H9 (cell line): ENCODE results near the gene SZT2. TPM values are rescaled to one million over a fixed set of nuclear protein-coding genes. Genes with fewer than 3 reads are reported as not detected.

Experiments used
- DNase-seq: peaks from one replicate; pipeline ENCODE4 v3.0.0-alpha.2; 2017
- H2AFZ ChIP-seq: one replicate; pipeline ENCODE4 v1.6.1; 2013; ENCODE audit warnings: mild to moderate bottlenecking, low read length, control low read depth, moderate library complexity
- H2AK5ac ChIP-seq: 2 replicates; pipeline ENCODE4 v1.6.1; 2013; ENCODE audit warnings: low read length, control low read depth, mixed read lengths; ENCODE audit not compliant: insufficient read length
- H2BK120ac ChIP-seq: one replicate; pipeline ENCODE4 v1.6.1; 2013; ENCODE audit warnings: low read depth, mild to moderate bottlenecking, low read length, control low read depth, inconsistent platforms; ENCODE audit not compliant: poor library complexity, severe bottlenecking
- H2BK12ac ChIP-seq: 2 replicates; pipeline ENCODE4 v1.6.1; 2013; ENCODE audit warnings: low read length, control low read depth, mixed read lengths, low read depth; ENCODE audit not compliant: insufficient read length
- H2BK15ac ChIP-seq: 2 replicates; pipeline ENCODE4 v1.6.1; 2013; ENCODE audit warnings: low read depth, low read length, control low read depth
- H2BK20ac ChIP-seq: one replicate; pipeline ENCODE4 v1.6.1; 2013; ENCODE audit warnings: low read depth, mild to moderate bottlenecking, low read length, control low read depth, inconsistent platforms; ENCODE audit not compliant: poor library complexity, severe bottlenecking
- H2BK5ac ChIP-seq: 2 replicates; pipeline ENCODE4 v1.6.1; 2013; ENCODE audit warnings: low read length, control low read depth, mixed read lengths; ENCODE audit not compliant: insufficient read length
- H3K14ac ChIP-seq: 2 replicates; pipeline ENCODE4 v1.6.1; 2013; ENCODE audit warnings: low read length, control low read depth; ENCODE audit not compliant: insufficient read depth
- H3K18ac ChIP-seq: 2 replicates; pipeline ENCODE4 v1.6.1; 2013; ENCODE audit warnings: low read depth, mild to moderate bottlenecking, mixed read lengths, low read length, control low read depth; ENCODE audit not compliant: insufficient read length
- H3K23ac ChIP-seq: 2 replicates; pipeline ENCODE4 v1.6.1; 2013; ENCODE audit warnings: low read length, control low read depth, mixed read lengths, low read depth; ENCODE audit not compliant: insufficient read length
- H3K23me2 ChIP-seq: 2 replicates; pipeline ENCODE4 v1.6.1; 2013; ENCODE audit warnings: low read depth, mild to moderate bottlenecking, mixed read lengths, low read length, control low read depth; ENCODE audit not compliant: insufficient read length, poor library complexity, severe bottlenecking
- H3K27ac ChIP-seq: 2 replicates; pipeline ENCODE4 v1.5.1; 2013; ENCODE audit warnings: low read length, control low read depth, mixed read lengths, low read depth; ENCODE audit not compliant: insufficient read length
- H3K27me3 ChIP-seq: 2 replicates; pipeline ENCODE4 v1.6.1; 2013; ENCODE audit warnings: low read length, control low read depth, inconsistent platforms; ENCODE audit not compliant: insufficient read depth
- H3K4ac ChIP-seq: 2 replicates; pipeline ENCODE4 v1.6.1; 2013; ENCODE audit warnings: low read depth, mild to moderate bottlenecking, control low read depth, inconsistent platforms, low read length, moderate library complexity
- H3K4me1 ChIP-seq: 2 replicates; pipeline ENCODE4 v1.6.1; 2013; ENCODE audit warnings: low read length, control low read depth, inconsistent platforms; ENCODE audit not compliant: insufficient read depth
- H3K4me2 ChIP-seq: 2 replicates; pipeline ENCODE4 v1.6.1; 2013; ENCODE audit warnings: low read length, control low read depth, mixed read lengths; ENCODE audit not compliant: insufficient read length, insufficient read depth
- H3K56ac ChIP-seq: 2 replicates; pipeline ENCODE4 v1.6.1; 2013; ENCODE audit warnings: low read depth, mild to moderate bottlenecking, mixed read lengths, low read length, control low read depth; ENCODE audit not compliant: insufficient read length
- H3K79me1 ChIP-seq: 2 replicates; pipeline ENCODE4 v1.6.1; 2013; ENCODE audit warnings: low read depth, mild to moderate bottlenecking, moderate library complexity, low read length, control low read depth, inconsistent platforms; ENCODE audit not compliant: insufficient read depth, poor library complexity, severe bottlenecking
- H3K79me2 ChIP-seq: 2 replicates; pipeline ENCODE4 v1.6.1; 2013; ENCODE audit warnings: low read length, control low read depth, inconsistent platforms; ENCODE audit not compliant: insufficient read depth
- H3K9ac ChIP-seq: 2 replicates; pipeline ENCODE4 v1.6.1; 2013; ENCODE audit warnings: low read length, control low read depth, mixed read lengths; ENCODE audit not compliant: insufficient read length; ENCODE audit errors: extremely low read depth
- H3K9me3 ChIP-seq: one replicate; pipeline ENCODE4 v1.6.1; 2013; ENCODE audit warnings: low read depth, low read length, inconsistent platforms; ENCODE audit not compliant: control insufficient read depth
- H3T11ph ChIP-seq: one replicate; pipeline ENCODE4 v1.6.1; 2013; ENCODE audit warnings: mild to moderate bottlenecking, low read length, control low read depth, inconsistent platforms
- H4K20me1 ChIP-seq: one replicate; pipeline ENCODE4 v1.6.1; 2013; ENCODE audit not compliant: control insufficient read depth, insufficient read length, insufficient read depth
- H4K5ac ChIP-seq: 2 replicates; pipeline ENCODE4 v1.6.1; 2013; ENCODE audit warnings: low read depth, mild to moderate bottlenecking, mixed read lengths, low read length, control low read depth; ENCODE audit not compliant: insufficient read length
- H4K8ac ChIP-seq: replicated peaks from 2 replicates; pipeline ENCODE4 v1.6.1; 2013; ENCODE audit warnings: low read length, control low read depth, mixed read lengths, low read depth; ENCODE audit not compliant: insufficient read length
- H4K91ac ChIP-seq: 2 replicates; pipeline ENCODE4 v1.6.1; 2013; ENCODE audit warnings: low read depth, mild to moderate bottlenecking, moderate library complexity, mixed read lengths, low read length, control low read depth; ENCODE audit not compliant: insufficient read length
- H3K27ac Mint-ChIP-seq, 3 experiments: 2 replicates in 2 of 3; 3 replicates in 1 of 3; pipeline ENCODE4 v1.8.0; 2020 to 2021; ENCODE audit warnings: mixed read lengths in 3 of 3, mild to moderate bottlenecking in 1 of 3, moderate library complexity in 1 of 3
- H3K27me3 Mint-ChIP-seq: 2 replicates; pipeline ENCODE4 v1.8.0; 2021; ENCODE audit warnings: low read depth, mild to moderate bottlenecking, moderate library complexity, mixed read lengths
- H3K36me3 Mint-ChIP-seq, 3 experiments: 2 replicates in 2 of 3; 3 replicates in 1 of 3; pipeline ENCODE4 v1.8.0; 2020 to 2021; ENCODE audit warnings: low read depth in 3 of 3, mixed read lengths in 3 of 3; ENCODE audit not compliant: insufficient read depth in 1 of 3
- H3K4me1 Mint-ChIP-seq, 2 experiments: 2 replicates each; pipeline ENCODE4 v1.8.0; 2020; ENCODE audit warnings: mixed read lengths in 2 of 2
- H3K4me3 Mint-ChIP-seq, 2 experiments: 2 replicates in 1 of 2; 3 replicates in 1 of 2; pipeline ENCODE4 v1.8.0; 2020 to 2021; ENCODE audit warnings: mild to moderate bottlenecking in 2 of 2, mixed read lengths in 2 of 2, moderate library complexity in 1 of 2
- H3K9me3 Mint-ChIP-seq, 2 experiments: 2 replicates in 1 of 2; 3 replicates in 1 of 2; pipeline ENCODE4 v1.8.0; 2020; ENCODE audit warnings: mild to moderate bottlenecking in 2 of 2, mixed read lengths in 2 of 2, moderate library complexity in 1 of 2
- WGBS: extraction: QIAGEN DNeasy Blood & Tissue Kit; methylation state at CpG from one replicate; pipeline ENCODE4 v1.1.7; 2013; ENCODE audit warnings: missing lambda C conversion rate, low lambda C conversion rate, mixed read lengths; ENCODE audit not compliant: insufficient read length; ENCODE audit errors: extremely low coverage; 5-methylcytosine and 5-hydroxymethylcytosine counted together
- total RNA-seq: library from RNA; stranded (reverse); gene quantifications from 2 replicates; pipeline ENCODE4 v1.2.1, GENCODE V29; 2021
- TF ChIP-seq, protein P1 (sequence below): fragments of 200-600 bp; sonication (generic); conservative IDR thresholded peaks from 3 replicates; pipeline ENCODE4 v1.8.0; 2021; ENCODE audit warnings: antibody characterized with exemption, mild to moderate bottlenecking

Gene SZT2
- total RNA-seq, 1 experiment from 2014 or later = 16.8 TPM

DNA sequence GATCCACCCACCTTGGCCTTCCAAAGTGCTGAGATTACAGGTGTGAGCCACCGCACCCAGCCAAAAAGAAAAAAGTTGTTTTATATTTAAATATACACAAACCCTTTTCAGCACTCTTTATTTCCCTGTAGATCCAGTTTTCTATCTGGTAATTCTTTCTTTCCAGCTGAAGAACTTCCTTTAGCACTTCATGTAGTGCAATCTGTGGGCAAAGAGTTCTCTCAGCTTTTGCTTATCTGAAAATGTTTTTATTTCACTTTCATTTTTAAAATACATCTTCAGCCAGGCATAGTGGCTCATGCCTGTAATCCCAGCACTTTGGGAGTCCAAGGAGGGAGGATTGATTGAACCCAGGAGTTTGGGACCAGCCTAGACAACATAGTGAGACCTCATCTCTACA, 92.5 kb downstream of the SZT2 start:
- TF ChIP-seq, protein P1, sequence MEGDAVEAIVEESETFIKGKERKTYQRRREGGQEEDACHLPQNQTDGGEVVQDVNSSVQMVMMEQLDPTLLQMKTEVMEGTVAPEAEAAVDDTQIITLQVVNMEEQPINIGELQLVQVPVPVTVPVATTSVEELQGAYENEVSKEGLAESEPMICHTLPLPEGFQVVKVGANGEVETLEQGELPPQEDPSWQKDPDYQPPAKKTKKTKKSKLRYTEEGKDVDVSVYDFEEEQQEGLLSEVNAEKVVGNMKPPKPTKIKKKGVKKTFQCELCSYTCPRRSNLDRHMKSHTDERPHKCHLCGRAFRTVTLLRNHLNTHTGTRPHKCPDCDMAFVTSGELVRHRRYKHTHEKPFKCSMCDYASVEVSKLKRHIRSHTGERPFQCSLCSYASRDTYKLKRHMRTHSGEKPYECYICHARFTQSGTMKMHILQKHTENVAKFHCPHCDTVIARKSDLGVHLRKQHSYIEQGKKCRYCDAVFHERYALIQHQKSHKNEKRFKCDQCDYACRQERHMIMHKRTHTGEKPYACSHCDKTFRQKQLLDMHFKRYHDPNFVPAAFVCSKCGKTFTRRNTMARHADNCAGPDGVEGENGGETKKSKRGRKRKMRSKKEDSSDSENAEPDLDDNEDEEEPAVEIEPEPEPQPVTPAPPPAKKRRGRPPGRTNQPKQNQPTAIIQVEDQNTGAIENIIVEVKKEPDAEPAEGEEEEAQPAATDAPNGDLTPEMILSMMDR = no peak
- Histone ChIP-seq H3K56ac (no peak overlapping the region), H4K20me1 (no peaks in the 10 kb centered on the region), H3K23ac (no peak overlapping the region), H3K27ac (no peak overlapping the region), H2AK5ac (no peak overlapping the region), H3K4me1 (no peaks in the 10 kb centered on the region), H3K9ac (no peak overlapping the region), H2BK12ac (no peak overlapping the region), H3K27me3 (no peaks in the 10 kb centered on the region), H3K4ac (no peak overlapping the region), H3K18ac (no peak overlapping the region), H2BK5ac (no peak overlapping the region), H4K91ac (no peak overlapping the region), H3K79me2 (no peaks in the 10 kb centered on the region), H3K4me2 (no peak overlapping the region), H3K14ac (no peak overlapping the region), H2BK20ac (no peak overlapping the region), H3K23me2 (no peaks in the 10 kb centered on the region), H3K9me3 (no peaks in the 10 kb centered on the region), H4K8ac (no peak overlapping the region), H2BK120ac (no peak overlapping the region), H3T11ph (no peak overlapping the region), H3K79me1 (no peaks in the 10 kb centered on the region), H2AFZ (no peak overlapping the region), H4K5ac (no peak overlapping the region), H2BK15ac (no peak overlapping the region)
- Mint-ChIP-seq H3K9me3 (peaks cover 4 to 8% of the 10 kb centered on the region in 2 experiments; a peak in 4 of 5 replicates), H3K27me3 (no peaks in the 10 kb centered on the region; the same call in none of the 2 replicates), H3K4me1 (no peaks in the 10 kb centered on the region), H3K27ac (no peak overlapping the region), H3K36me3 (no peaks in the 10 kb centered on the region; a peak in 1 of 7 replicates), H3K4me3 (no peak overlapping the region)
- DNase-seq = no peak
- no CpG with 5 or more reads among the region's 1 CpG for WGBS
